Measurements from ENCODE around the gene MTFR1L. TPM values are rescaled to one million over a fixed set of nuclear protein-coding genes. Genes with fewer than 3 reads are reported as not detected.

The MTFR1L gene
- polyA plus RNA-seq, 1 of the 3 experiments (the other 2 are of a cell fraction), result 53.6 TPM

GRCh38 chr1:25795211-25795610, 24.5 kb upstream of the MTFR1L start:
- Histone ChIP-seq H4K20me1 (ENCODE audit: insufficient read depth) (no peaks in the 10 kb centered on the region), H3K79me2 (ENCODE audit: insufficient read depth) (no peaks in the 10 kb centered on the region), H3K4me2 (no peak overlapping the region), H3K9me2 (no peaks in the 10 kb centered on the region), H3K4me3 (ENCODE audit: low read depth in 2 of 2, low read length in 1 of 2) (no peak overlapping the region), H3K9ac (no peak overlapping the region), H2AFZ (ENCODE audit: low read depth) (no peak overlapping the region), H3K27me3 (ENCODE audit: insufficient read depth) (peaks cover 3% of the 10 kb centered on the region; the same call in 1 of the 2 replicates), H3K4me1 (ENCODE audit: control insufficient read depth in 1 of 2, insufficient read depth in 2 of 2, low read depth in 1 of 2, low read length in 1 of 2) (peaks cover 0 to 21% of the 10 kb centered on the region in 2 experiments; a peak in 1 of 4 replicates), H3K36me3 (replicated peaks in 1 of 2; ENCODE audit: control insufficient read depth in 1 of 2, insufficient read depth in 2 of 2, low read length in 1 of 2) (no peaks in the 10 kb centered on the region), H3F3A (replicated peaks; ENCODE audit: insufficient read depth) (no peaks in the 10 kb centered on the region), H3K9me3 (no peaks in the 10 kb centered on the region), H3K27ac (ENCODE audit: low read depth in 2 of 2, low read length in 1 of 2) (no peak overlapping the region)
- WGBS (ENCODE audit: low lambda C conversion rate), result 19% methylated on average over 2 of the region's 2 CpGs
- no peak for DNase-seq
- POLR2A ChIA-PET, result interaction anchor here (0.7 kb wide), 1 partner anchor 13 kb away, joined by 4 read pairs; no protein-coding TSS in a partner anchor
- TF ChIP-seq RCOR1 (IDR thresholded peaks at IDR 0.05; ENCODE audit: low read length) (peak; percentile 10; the same call in 1 of the 2 replicates), JUND (IDR thresholded peaks at IDR 0.05) (no peak)
- CTCF ChIA-PET, result interaction anchor here (1.2 to 2.3 kb wide), 4 partner anchors 8 to 186 kb away, joined by 5 to 8 read pairs (median 6); no protein-coding TSS in a partner anchor

DNA sequence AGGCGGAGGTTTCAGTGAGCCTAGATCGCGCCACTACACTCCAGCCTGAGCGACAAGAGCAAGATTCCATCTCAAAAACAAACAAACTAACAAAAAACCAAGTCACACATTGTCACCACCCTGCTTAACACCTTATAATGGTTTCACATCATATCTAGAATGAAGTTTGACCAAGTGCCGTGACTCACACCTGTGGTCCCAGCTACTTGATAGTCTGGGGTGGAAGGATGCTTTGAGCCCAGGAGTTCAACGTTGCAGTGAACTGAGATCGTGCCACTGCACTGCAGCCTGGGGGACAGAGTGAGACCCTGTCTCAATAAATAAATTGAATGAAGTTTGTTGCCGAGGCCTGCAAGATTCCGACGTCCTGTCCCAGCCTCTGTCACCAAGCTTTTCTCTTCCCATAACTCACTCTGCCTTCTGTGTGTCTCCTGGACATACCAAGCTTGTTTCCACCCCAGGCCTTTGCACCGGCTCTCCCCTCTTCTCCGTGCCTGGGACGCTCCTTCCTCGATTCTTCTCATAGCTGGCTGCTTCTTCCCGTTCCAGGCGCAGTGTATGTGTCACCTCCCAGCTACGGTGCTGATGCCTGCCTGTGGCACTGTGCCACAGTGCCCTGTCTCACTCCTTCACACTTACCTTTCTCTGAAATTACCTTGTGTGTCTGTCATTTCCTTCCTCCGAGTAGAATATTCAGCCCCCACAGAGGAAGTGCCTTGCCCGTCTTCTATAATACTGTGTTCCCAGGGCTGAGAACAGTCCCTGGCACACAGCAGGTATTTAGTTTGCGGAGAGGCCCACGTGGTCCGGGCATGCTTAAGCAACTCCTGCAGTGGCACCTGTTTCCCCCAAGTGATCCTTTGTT, 23.6 kb upstream of the MTFR1L start:
- DNase-seq, result no peak
- ChIA-PET POLR2A (no interaction called here), CTCF (interaction anchor here (0.8 to 2.3 kb wide), 12 partner anchors 8 to 187 kb away, joined by 3 to 8 read pairs (median 3); no protein-coding TSS in a partner anchor)
- Histone ChIP-seq H3K36me3 (replicated peaks in 1 of 2; ENCODE audit: control insufficient read depth in 1 of 2, insufficient read depth in 2 of 2, low read length in 1 of 2) (no peaks in the 10 kb centered on the region), H4K20me1 (ENCODE audit: insufficient read depth) (no peaks in the 10 kb centered on the region), H3K4me1 (ENCODE audit: control insufficient read depth in 1 of 2, insufficient read depth in 2 of 2, low read depth in 1 of 2, low read length in 1 of 2) (peaks cover 0 to 26% of the 10 kb centered on the region in 2 experiments; a peak in 2 of 4 replicates), H3K9ac (no peak overlapping the region), H3K9me2 (no peaks in the 10 kb centered on the region), H3K27me3 (ENCODE audit: insufficient read depth) (no peaks in the 10 kb centered on the region), H3K9me3 (no peaks in the 10 kb centered on the region), H3K79me2 (ENCODE audit: insufficient read depth) (peaks cover 9% of the 10 kb centered on the region; the same call in 1 of the 2 replicates), H3F3A (replicated peaks; ENCODE audit: insufficient read depth) (no peaks in the 10 kb centered on the region), H3K27ac (ENCODE audit: low read depth in 2 of 2, low read length in 1 of 2) (no peak overlapping the region; a peak in 1 of 4 replicates), H3K4me2 (no peak overlapping the region), H2AFZ (ENCODE audit: low read depth) (no peak overlapping the region), H3K4me3 (ENCODE audit: low read depth in 2 of 2, low read length in 1 of 2) (no peak overlapping the region; a peak in 1 of 4 replicates)
- 89% methylated on average over 19 of the region's 22 CpGs for WGBS (ENCODE audit: low lambda C conversion rate)
- TF ChIP-seq CHD2 (IDR thresholded peaks at IDR 0.05; ENCODE audit: low read length, partially characterized antibody) (no peak), JUND (IDR thresholded peaks at IDR 0.05) (no peak), NFIC (IDR thresholded peaks at IDR 0.05; ENCODE audit: borderline replicate concordance) (no peak), GABPA (IDR thresholded peaks at IDR 0.05; ENCODE audit: low read depth) (no peak), FOSL2 (IDR thresholded peaks at IDR 0.05; ENCODE audit: borderline replicate concordance, low read depth) (no peak), TAF1 (IDR thresholded peaks at IDR 0.05; ENCODE audit: borderline replicate concordance, low read depth, low read length) (no peak), MEF2A (IDR thresholded peaks at IDR 0.05; ENCODE audit: borderline replicate concordance, low read depth) (no peak), FOXJ3 (CRISPR knock-in tag; IDR thresholded peaks at IDR 0.05) (no peak), EZH2phosphoT487 (IDR thresholded peaks at IDR 0.05; ENCODE audit: borderline replicate concordance, low read depth) (no peak), REST (IDR thresholded peaks at IDR 0.05; ENCODE audit: low read depth, low read length) (no peak), TCF12 (IDR thresholded peaks at IDR 0.05) (no peak), IRF3 (IDR thresholded peaks at IDR 0.05; ENCODE audit: low read depth, low read length) (no peak), RFX5 (IDR thresholded peaks at IDR 0.05; ENCODE audit: low read length) (no peak), SMC3 (IDR thresholded peaks at IDR 0.05; ENCODE audit: low read depth, low read length) (no peak), TEAD4 (IDR thresholded peaks at IDR 0.05; ENCODE audit: borderline replicate concordance, insufficient read depth) (no peak), GATA2 (CRISPR knock-in tag; IDR thresholded peaks at IDR 0.05) (no peak), YY1 (IDR thresholded peaks at IDR 0.05; ENCODE audit: low read depth) (no peak)
- TF ChIP-seq, protein P1, sequence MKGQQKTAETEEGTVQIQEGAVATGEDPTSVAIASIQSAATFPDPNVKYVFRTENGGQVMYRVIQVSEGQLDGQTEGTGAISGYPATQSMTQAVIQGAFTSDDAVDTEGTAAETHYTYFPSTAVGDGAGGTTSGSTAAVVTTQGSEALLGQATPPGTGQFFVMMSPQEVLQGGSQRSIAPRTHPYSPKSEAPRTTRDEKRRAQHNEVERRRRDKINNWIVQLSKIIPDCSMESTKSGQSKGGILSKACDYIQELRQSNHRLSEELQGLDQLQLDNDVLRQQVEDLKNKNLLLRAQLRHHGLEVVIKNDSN (IDR thresholded peaks at IDR 0.05; ENCODE audit: borderline replicate concordance, low read depth), result no peak
- TF ChIP-seq, protein P2, sequence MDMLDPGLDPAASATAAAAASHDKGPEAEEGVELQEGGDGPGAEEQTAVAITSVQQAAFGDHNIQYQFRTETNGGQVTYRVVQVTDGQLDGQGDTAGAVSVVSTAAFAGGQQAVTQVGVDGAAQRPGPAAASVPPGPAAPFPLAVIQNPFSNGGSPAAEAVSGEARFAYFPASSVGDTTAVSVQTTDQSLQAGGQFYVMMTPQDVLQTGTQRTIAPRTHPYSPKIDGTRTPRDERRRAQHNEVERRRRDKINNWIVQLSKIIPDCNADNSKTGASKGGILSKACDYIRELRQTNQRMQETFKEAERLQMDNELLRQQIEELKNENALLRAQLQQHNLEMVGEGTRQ (IDR thresholded peaks at IDR 0.05; ENCODE audit: borderline replicate concordance, low read depth, low read length), result no peak
